ENCODE data around the gene SLC9A9. TPM values are rescaled to one million over a fixed set of nuclear protein-coding genes. Genes with fewer than 3 reads are reported as not detected.

Gene SLC9A9
- polyA plus RNA-seq, 1 donor (not counting 4 experiments of a cell fraction or from before 2014, with no cell fraction given) = 5.2 TPM

- Histone ChIP-seq H3K4me1 (ENCODE audit: control insufficient read depth, extremely low read depth, insufficient read depth, low read length) (no peaks in the 10 kb centered on the region), H3K9me1 (ENCODE audit: control insufficient read depth, extremely low read depth, insufficient read depth, low read length) (no peaks in the 10 kb centered on the region), H4K20me1 (ENCODE audit: control insufficient read depth, extremely low read depth, insufficient read depth, low read length) (no peaks in the 10 kb centered on the region), H3K79me2 (ENCODE audit: control insufficient read depth, insufficient read depth, low read length) (no peaks in the 10 kb centered on the region), H3K27ac (ENCODE audit: control insufficient read depth, insufficient read depth, low read length) (no peak overlapping the region), H3K9me3 (ENCODE audit: control insufficient read depth, low read depth, low read length) (no peaks in the 10 kb centered on the region), H3K27me3 (ENCODE audit: control insufficient read depth, extremely low read depth, insufficient read depth, low read length) (no peaks in the 10 kb centered on the region), H3K9ac (ENCODE audit: control insufficient read depth, extremely low read depth, insufficient read depth, low read length) (no peak overlapping the region), H3K4me2 (ENCODE audit: control insufficient read depth, extremely low read depth, insufficient read depth, low read depth, low read length) (no peak overlapping the region), H3K36me3 (ENCODE audit: control insufficient read depth in 2 of 2, extremely low read depth in 1 of 2, insufficient read depth in 2 of 2, low read length in 2 of 2) (no peaks in the 10 kb centered on the region), H3K4me3 (ENCODE audit: control insufficient read depth in 2 of 3, extremely low read depth in 1 of 3, insufficient read depth in 2 of 3, low read depth in 1 of 3, low read length in 3 of 3) (no peak overlapping the region), H2AFZ (ENCODE audit: control insufficient read depth, low read length) (no peak overlapping the region)
- TF ChIP-seq EZH2 (IDR thresholded peaks at IDR 0.05; ENCODE audit: low read length) = no peak
- TF ChIP-seq, protein P1, sequence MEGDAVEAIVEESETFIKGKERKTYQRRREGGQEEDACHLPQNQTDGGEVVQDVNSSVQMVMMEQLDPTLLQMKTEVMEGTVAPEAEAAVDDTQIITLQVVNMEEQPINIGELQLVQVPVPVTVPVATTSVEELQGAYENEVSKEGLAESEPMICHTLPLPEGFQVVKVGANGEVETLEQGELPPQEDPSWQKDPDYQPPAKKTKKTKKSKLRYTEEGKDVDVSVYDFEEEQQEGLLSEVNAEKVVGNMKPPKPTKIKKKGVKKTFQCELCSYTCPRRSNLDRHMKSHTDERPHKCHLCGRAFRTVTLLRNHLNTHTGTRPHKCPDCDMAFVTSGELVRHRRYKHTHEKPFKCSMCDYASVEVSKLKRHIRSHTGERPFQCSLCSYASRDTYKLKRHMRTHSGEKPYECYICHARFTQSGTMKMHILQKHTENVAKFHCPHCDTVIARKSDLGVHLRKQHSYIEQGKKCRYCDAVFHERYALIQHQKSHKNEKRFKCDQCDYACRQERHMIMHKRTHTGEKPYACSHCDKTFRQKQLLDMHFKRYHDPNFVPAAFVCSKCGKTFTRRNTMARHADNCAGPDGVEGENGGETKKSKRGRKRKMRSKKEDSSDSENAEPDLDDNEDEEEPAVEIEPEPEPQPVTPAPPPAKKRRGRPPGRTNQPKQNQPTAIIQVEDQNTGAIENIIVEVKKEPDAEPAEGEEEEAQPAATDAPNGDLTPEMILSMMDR (optimal IDR thresholded peaks at IDR 0.05 in 1 of 3, IDR thresholded peaks at IDR 0.05 in 1 of 3, conservative IDR thresholded peaks at IDR 0.05 in 1 of 3; ENCODE audit: extremely low read depth in 1 of 3, insufficient read depth in 2 of 3, low read length in 3 of 3) = no peak
- FAIRE-seq = no peak
- DNase-seq (ENCODE audit: low read depth, low spot score) = no peak
- dilution Hi-C loops (cut with MboI; ENCODE audit: extremely low pct_ligation_motif_present, low sequenced_read_pairs) = no loop called here
Observed at GRCh38 chr3:143605233-143605950, 242.9 kb downstream of the SLC9A9 start.

GRCh38 chr3:143604402-143605185, 243.7 kb downstream of the SLC9A9 start:
- FAIRE-seq (no peak), DNase-seq (ENCODE audit: low read depth, low spot score) (no peak)
- no peak overlapping the region for H3K9ac ChIP-seq (ENCODE audit: control insufficient read depth, extremely low read depth, insufficient read depth, low read length)
- H3K27me3 ChIP-seq (ENCODE audit: control insufficient read depth, extremely low read depth, insufficient read depth, low read length) = no peaks in the 10 kb centered on the region
- TF ChIP-seq EZH2 (IDR thresholded peaks at IDR 0.05; ENCODE audit: low read length) = no peak
- TF ChIP-seq, protein P1 (optimal IDR thresholded peaks at IDR 0.05 in 1 of 3, IDR thresholded peaks at IDR 0.05 in 1 of 3, conservative IDR thresholded peaks at IDR 0.05 in 1 of 3; ENCODE audit: extremely low read depth in 1 of 3, insufficient read depth in 2 of 3, low read length in 3 of 3) = no peak
- no peak overlapping the region for H2AFZ ChIP-seq (ENCODE audit: control insufficient read depth, low read length)
- no peak overlapping the region for H3K4me3 ChIP-seq (ENCODE audit: control insufficient read depth in 2 of 3, extremely low read depth in 1 of 3, insufficient read depth in 2 of 3, low read depth in 1 of 3, low read length in 3 of 3)
- dilution Hi-C loops (cut with MboI; ENCODE audit: extremely low pct_ligation_motif_present, low sequenced_read_pairs) = no loop called here
- H3K9me1 ChIP-seq (ENCODE audit: control insufficient read depth, extremely low read depth, insufficient read depth, low read length) = no peaks in the 10 kb centered on the region
- H4K20me1 ChIP-seq (ENCODE audit: control insufficient read depth, extremely low read depth, insufficient read depth, low read length) = no peaks in the 10 kb centered on the region
- no peaks in the 10 kb centered on the region for H3K36me3 ChIP-seq (ENCODE audit: control insufficient read depth in 2 of 2, extremely low read depth in 1 of 2, insufficient read depth in 2 of 2, low read length in 2 of 2)
- H3K4me2 ChIP-seq (ENCODE audit: control insufficient read depth, extremely low read depth, insufficient read depth, low read depth, low read length) = no peak overlapping the region
- H3K79me2 ChIP-seq (ENCODE audit: control insufficient read depth, insufficient read depth, low read length) = no peaks in the 10 kb centered on the region
- H3K27ac ChIP-seq (ENCODE audit: control insufficient read depth, insufficient read depth, low read length) = no peak overlapping the region
- H3K4me1 ChIP-seq (ENCODE audit: control insufficient read depth, extremely low read depth, insufficient read depth, low read length) = no peaks in the 10 kb centered on the region
- no peaks in the 10 kb centered on the region for H3K9me3 ChIP-seq (ENCODE audit: control insufficient read depth, low read depth, low read length)

Data from keratinocyte (primary cell).